GM21825 (cell line): ENCODE results near the gene STXBP1.

Source experiments
- ATAC-seq: cut with Tn5 transposase; IDR thresholded peaks from one replicate; pipeline ENCODE4 v1.9.1; 2021; ENCODE audit warnings: mild to moderate bottlenecking, moderate library complexity; ENCODE audit not compliant: unreplicated experiment

The STXBP1 gene

DNA sequence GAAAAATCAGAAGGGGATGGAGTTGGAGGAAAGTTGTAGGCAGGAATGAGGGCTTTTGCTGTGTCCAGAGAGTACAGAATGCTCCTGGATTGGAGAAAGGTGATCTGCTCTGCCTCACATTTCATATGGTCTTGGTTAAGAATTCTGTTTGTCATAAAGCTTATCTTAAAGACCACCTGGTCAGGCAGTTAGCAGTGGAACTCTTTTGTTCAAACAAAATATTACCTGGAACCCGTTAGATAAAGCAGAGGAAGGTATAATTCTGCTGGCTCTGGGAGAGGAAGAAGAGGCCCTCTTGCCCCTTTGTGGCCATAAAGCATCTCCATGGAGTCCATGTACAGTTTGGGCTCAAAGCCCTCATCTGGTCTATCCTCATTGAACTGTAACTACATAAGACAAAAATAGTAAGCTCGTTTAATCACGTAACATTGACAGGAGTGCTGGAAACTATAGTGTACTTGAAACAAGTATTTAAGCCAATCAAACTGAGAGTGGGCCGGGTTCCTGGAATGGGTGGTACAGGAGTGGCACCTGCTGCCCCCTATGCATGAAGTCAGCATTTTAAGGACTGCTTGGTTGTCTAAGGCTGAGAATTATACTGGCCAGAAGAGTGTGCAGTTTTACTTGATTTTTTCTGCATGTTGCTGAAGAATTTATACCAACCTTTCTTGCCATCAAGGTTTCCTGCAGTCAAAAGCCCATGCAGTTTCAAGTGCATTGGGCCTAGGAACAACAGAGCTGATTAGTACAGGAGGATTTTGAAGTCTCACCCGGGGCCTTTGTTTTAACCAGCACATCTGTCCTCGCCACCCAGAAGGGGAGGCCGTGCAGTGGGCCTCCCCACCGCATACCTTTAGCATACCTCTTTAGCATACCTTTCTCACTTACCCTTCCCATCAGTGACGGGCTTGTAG, 39.9 kb downstream of the STXBP1 start:
- ATAC-seq = no peak

DNA sequence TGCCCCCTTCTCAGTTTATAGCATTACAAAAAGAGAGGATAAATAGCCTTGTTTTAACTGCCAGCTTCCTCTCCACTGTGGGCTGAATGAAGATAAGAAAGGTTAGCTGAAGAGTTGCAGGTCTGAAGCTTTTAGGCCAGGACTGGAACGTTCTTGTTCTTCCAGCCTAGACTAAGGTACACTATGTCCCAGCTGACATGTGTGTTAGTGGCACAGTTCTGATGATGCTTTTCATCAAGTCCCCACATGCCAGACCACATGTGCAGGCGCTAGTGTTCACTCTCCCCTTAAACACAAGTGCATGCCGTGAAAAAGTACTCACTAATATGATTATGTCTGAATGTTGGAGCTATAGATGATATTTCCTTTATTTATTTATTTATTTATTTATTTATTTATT, 40.7 kb downstream of the STXBP1 start:
- ATAC-seq = no peak

DNA sequence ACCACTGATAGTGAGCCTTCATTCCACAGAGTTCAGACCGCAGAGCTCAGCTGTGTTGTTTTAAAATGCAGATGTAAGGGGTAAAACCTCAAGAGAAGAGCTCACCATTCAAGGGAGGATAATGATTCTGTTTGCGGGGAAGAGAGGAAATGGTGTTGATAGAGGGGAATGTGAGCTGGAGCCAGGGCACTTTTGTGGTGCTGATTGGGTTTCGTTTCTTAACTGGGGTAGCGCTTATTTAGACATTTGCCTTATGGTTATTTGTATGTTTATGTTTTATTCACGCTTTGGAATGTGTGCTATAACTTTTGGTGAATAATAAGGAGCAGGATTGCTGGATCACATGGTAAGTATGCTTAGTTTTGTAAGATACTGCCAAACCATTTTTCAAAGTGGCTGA, 42.5 kb downstream of the STXBP1 start:
- no peak for ATAC-seq

DNA sequence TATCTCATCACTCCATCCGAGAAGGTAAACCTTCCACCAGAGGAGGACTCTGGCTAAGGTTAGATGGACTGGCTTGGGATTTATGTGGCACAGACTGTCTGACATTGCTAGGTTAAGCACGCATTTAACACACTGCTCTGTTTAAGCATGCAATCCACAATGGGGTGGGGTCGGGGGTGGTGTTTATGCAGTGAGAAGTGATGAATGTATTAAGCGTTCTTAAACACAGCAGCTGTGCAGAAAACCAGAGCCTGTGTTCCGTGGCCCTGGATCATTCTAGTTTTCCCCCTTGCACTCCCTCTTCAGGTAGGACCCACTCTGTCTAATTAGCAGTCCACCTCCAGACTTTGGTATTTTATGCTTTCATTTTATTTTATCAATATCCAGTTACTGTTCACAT, 46.4 kb downstream of the STXBP1 start:
- no peak for ATAC-seq

DNA sequence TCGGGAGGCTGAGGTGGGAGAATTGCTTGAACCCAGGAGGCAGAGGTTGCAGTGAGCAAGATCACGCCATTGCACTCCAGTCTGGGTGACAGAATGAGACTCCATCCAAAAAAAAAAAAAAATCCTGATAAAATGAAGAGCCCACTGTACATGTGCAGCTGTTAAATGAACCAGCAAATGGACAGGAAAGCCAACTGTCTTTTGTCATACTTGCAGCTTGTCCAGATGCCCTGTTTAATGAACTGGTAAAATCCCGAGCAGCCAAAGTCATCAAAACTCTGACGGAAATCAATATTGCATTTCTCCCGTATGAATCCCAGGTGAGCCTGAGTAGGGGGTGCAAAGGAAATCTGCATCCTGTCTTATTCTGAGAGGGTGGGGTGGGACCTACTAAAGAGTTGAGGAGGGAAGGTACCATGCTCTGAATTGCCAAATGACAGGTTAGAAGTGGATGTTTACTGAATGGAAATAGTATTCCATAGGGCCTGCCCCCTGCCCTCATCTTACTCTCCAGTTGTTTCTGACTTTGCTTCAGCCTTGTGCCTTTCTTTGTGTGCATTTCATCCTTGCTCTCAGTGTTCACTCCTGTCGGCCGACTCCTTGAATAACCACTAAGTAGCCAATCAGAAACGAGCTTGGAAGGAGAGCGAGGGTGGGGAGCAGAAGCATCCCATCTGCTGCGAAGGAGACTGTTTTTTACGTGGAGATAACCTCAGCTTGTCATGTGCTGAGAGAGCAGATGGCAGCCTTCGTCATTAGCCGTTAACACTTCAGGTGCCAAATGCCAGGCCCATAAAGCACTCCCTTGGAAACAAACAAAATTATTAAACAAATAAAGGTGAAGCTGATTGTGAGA, 49.0 kb downstream of the STXBP1 start:
- no peak for ATAC-seq

DNA sequence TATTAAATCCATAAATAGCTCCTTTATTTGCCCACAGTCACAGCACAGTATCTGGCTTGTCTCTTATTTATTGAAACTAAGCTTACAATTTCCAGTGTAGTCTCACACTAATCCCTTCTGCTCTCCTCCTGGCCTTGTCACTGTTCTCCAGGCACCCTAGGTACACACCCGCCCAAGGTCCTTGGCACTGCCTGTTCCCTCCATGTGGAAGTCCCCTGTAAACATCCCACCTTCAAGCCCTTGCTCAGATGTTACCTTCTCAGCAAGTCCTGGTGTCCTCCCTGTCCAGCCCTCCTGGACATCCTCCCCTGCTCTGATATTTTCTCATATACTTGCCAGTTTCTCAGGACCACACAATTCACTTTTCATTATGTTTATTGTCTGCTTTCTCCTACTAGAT, 50.5 kb downstream of the STXBP1 start:
- no peak for ATAC-seq

DNA sequence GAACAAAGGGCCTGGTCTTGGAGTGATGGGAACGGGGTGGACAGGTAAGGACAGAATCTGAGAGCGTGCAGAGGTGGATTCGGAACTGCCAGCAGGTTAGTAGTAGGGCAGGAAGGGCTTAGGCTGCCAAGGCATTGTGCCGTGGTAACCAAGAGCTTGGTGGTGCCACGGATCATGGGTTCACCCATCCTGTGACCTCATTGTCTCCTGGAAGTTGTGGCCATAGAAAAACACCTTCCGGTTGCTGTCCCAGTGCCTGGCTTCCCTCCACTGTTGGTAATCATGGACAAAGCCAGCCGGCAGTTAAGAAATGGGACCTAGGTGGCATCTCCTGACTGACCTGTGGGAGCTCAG, 52.2 kb downstream of the STXBP1 start:
- no peak for ATAC-seq

DNA sequence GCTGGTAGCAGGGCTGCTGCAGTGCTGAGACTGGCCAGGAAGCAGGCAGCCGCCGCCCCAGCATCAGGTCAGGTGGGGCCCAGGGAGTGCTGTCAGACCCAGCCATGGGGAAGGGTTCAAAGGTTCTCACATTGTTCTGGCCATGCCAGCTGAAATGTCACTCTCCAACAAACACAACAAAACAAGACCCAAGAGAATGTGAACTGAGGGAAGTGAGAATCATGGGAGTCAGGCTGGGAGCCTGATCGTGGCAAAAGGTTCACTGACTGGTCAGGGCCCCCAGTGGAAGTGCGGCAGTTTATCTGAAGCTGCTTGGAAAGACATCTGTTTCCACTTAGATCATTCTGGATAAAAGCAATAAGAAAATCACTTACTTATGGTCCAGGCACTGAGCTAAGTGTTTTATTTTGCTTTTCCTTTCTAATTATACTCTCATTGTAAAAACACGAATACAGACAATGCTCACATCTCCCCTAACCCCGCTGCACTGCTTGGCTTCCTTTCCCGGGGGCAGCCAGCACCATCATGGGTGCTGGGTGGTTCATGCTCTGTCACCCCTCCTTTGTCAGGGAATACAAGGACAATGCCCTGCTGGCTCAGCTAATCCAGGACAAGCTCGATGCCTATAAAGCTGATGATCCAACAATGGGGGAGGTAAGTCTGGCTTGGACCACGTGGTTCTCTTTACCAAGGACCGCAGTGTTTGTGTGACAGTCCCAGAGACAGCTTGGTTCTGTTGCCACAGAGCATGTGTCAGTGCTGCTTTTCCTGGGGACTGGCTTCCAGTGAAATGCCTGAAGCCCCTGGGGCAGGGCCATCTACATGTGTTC, 52.8 kb downstream of the STXBP1 start:
- ATAC-seq = no peak

DNA sequence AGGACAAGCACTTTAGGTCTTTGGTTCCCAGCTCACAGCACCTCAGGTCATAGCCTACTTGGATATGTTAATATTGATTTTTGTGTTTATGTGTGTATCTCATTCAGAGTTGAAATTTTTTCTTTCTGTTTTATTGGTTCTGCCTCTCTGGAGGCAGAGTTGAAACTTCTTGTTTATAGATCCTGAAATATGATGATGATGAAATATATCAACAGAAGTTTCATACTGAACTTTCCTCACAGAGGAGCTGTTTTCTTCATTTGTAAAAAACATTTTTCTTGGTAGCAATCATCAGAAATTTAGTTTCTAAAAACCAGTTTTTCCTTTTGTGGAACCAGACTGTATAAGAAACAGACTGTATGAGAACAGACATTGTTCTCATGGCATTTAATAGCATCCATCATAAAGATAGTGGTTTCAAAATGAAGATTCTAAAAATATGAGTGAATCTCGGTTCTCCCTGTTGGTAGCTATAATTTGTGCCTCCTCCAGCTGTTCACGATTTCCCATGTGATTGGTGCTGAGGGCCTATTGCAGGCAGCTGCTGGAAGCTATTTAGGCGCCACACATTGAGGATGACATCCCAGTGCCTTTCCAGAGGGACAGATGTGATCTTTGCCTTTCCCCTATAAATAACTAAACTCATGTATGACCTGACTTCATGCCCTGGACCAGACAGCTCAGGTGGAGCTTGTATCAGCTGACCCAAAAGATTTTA, 55.2 kb downstream of the STXBP1 start:
- ATAC-seq = no peak

DNA sequence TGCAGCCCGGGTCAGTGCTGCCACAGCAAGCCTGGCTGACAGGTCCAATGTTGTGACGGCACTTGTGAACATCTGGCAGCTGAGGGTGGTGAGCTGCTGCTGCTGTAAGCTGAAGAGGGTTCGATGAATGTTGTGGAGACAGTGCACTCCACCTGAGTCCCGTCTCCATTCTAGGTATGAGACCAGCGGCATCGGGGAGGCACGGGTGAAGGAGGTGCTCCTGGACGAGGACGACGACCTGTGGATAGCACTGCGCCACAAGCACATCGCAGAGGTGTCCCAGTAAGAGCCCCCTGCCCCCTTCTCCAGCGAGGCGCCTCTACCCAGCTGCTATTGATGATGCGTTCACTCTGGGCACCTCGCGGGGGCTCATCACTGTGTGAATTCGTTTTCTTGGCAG, 55.8 kb downstream of the STXBP1 start:
- no peak for ATAC-seq

DNA sequence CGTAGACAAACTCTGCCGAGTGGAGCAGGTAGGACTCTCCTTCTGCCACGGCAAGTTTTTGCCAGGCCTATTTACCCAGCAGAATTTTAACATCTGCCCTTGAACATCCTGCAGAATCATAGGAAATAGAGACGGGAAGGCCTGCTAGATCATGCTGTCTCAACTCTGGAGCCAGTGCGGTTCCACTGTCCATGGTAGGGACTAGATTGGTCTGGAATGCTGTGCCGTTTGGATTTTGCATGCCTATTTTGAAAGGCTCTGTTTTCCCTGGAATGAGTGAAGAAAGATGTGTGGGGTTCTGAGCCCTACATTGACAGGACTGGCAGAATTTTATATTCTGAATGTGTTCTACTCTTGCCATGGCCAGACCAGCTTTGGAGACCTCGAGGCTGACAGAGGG, 61.2 kb downstream of the STXBP1 start:
- ATAC-seq = no peak

DNA sequence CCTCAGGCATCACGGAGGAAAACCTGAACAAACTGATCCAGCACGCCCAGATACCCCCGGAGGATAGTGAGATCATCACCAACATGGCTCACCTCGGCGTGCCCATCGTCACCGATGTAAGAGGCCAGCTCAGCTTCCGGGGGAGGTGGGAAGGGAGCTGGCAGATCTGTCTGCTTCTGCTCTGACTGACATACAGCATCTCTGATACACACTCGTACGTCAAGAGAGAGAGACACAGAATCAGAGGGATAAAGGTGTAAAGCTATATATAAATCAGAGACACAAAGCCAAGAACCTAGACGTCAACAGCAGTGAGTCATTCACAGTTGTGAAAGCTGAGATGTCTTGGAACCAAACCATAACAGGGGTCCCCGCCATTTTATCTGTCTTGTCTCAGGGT, 64.6 kb downstream of the STXBP1 start:
- ATAC-seq = no peak

DNA sequence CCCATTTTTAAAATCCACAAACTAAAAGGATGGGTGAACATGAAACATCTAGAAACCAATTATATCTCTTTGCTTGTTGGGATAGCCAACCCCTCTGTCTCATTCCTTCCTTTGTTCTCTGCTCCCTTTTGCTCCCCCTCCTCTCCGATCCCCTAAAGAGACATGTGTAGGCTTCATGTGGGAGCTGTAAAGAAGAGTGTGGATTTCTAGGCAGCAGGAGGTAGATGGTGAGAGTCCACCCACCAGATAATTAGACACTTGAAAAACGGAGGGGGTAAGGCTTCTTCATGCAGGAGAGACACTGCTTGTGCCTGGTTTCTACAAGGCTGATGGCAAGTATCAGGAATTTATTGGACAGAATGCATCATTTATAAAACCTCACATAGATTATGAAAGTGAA, 67.4 kb downstream of the STXBP1 start:
- no peak for ATAC-seq

DNA sequence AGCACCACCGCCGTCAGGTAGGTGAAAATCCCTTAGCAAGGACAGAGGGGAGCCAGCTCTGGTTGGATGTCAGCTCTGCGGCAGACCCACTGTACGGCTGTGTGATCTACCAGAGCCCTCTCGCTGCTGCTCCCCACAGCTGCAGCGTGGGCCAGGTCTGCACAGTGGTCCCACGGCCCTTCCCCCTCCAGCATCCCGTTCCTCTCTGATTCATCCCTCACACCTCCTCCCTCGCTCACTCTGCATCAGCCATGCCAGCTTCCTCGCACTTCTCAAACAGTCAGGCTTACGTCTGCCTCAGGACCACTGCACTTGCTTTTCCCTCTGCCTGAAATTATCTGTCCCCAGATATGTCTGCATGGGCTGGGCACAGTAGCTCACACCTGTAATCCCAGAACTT, 68.1 kb downstream of the STXBP1 start:
- ATAC-seq = no peak

DNA sequence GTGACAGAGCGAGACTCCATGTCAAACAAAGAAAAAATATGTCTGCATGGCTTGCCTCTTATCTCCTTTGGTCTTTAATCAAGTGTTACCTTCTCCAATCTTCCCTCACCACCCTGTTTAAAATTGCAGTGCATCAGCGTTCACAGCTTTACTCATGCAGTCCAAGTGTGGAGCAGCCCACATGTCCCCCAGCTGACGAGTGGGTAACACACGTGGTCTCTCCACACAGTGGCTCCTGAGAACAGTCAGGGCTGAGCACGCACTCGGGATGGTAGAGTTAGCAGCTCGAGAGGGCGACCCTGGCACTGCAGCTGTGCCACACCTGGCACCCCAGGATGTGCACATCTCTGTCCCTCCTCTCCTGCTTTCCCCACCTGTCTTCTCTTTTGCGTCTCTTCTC, 68.8 kb downstream of the STXBP1 start:
- ATAC-seq = no peak

DNA sequence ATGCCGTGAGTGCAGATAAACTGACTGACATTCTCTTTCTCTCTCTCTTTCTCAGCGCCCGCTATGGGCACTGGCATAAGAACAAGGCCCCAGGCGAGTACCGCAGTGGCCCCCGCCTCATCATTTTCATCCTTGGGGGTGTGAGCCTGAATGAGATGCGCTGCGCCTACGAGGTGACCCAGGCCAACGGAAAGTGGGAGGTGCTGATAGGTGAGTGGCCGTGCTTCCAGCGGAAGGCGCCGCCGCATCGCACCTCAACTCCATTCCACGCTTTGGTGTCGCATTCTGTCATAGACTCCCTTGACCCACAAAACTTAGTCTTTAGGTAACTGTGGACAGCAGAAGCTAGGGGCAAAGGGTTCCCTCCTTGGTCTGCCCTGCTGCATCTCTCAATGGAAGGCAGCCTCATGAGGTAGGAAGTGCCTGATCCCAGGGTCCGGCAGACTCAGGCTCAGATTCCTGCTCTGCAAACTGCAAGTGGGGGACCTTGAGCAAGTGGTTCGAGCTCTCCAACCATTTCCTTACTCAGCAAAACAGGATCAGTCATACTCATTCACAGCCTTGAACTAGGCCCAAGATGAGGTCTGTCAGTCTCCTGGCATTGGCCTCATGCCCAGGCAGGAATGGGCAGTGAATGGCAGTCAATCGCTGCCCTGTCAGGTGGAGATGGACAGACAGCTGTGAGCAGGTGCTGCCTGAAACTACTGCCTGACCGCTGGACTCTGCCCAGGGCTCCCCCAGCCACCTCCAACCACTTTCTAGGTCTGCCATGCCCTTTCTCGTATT, 70.5 kb downstream of the STXBP1 start:
- no peak for ATAC-seq

DNA sequence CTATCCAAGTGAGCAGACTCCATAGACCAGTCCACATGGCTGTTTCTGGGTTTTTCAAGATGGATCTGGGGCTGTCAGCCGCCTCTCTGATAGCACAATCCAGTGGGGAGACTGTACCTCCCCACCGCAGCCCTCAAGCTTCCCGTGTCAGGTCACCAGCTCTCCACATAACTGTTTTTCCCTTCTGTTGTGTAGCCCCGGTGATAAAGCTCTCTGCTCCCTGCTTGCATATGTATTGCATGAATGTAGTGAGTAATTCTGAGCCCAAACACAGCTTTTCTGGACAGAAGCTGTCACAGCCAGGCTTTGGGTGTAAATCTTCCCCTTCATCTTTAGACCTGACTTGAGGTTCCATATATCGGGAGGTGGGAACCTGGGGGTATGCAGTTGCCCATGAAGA, 71.6 kb downstream of the STXBP1 start:
- ATAC-seq = no peak

DNA sequence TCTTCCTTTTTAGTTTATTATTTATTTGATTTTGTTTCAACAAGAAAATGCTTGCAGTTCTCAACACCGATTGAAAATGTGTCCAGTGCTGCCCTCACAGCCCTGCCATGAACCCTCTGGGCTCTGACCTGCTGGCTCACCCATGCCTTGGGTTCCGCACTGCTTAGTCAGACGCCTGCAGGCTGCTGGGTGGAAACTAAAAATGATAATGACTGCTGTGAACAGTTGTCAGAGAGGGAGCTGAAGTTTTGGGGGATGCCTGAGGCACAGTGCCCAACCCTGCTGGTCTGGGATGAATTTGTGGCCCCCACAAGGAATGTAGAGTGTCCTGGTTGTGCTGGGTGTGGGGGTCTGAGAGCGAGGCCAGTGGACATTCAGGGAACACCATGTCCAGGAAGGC, 72.5 kb downstream of the STXBP1 start:
- no peak for ATAC-seq

DNA sequence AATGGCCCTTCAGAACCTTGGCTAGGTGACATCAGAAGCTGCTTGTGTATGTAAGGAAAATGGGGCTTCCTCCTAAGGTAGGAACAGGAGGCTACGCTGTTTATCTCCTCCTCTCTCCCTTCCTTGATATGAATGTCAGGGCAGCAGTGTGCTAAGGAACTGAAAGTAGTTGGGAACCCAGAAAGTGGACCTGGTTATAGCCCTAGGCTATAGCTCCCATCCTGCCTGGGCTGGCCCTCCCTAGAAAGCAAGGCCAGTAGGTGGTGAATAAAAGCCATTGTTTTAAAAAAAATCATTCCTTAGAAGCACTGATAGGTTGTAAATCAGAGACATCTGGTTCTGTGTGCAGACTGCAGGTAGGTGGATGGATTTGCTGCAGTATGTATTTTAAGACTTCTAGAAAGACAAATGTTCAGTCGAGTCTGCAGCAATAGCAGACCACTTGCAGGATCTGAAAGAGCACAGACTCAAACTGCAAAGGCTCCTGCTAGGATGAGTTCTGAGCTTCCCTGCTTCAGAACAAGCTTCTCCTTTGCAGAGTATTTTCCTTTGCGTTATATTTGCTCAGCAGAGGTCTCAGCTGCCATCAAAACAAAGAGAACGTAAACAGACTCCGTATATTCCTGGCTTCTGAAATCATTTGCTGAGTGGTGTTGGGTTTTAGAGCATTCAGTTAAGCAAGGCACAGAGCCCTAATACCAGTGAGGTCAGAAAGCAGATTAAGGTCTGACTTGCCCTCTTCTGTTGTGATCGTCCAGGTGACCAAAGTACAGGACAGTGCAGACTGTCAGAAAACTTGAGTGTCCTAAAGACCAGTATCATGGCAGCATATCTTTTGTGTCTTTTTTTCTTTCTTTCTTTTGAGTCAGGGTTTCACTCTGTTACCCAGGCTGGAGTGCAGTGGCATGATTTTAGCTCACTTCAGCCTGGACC, 74.7 kb downstream of the STXBP1 start:
- no peak for ATAC-seq
